Measurements from ENCODE around the gene SEZ6.

DNA sequence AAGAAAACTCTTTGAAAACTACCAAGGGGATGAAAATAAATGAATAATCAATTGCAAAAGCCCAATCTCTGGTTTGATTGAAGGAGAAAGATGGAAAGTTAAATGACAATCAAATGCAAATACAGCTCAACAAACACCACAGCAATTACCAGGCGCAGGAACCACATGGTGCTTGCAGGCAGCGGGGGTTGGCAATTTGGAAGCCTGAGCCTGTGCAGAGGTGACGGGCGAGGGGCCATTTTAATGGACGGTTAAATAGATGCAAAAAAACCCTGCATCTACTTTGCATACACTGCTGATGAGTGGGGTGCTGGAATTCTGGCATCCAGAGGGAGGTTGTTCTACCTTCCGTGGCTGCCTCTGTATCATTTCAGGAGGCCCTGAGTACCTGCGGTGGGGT, 4.8 kb upstream of the SEZ6 start:
- TF ChIP-seq CTCF (IDR thresholded peaks at IDR 0.05) (no peak), POLR2A (IDR thresholded peaks at IDR 0.05) (no peak), POLR2AphosphoS5 (IDR thresholded peaks at IDR 0.05) (no peak)
